HepG2 (cell line): ENCODE data around the gene TRIAP1. TPM values are rescaled to one million over a fixed set of nuclear protein-coding genes. Genes with fewer than 3 reads are reported as not detected.

Source experiments
- FOXA1 ChIP-seq, 2 experiments: fragments of 450-650 bp in 1 of 2; sonication (generic) in 1 of 2; formaldehyde crosslinking in 1 of 2; IDR thresholded peaks; 2 replicates each; pipeline versions ENCODE4 v1.4.0 to v1.6.1; 2016 to 2020; ENCODE audit warnings: missing genetic modification reagents in 1 of 2
- GLI4 ChIP-seq: sonication (generic); formaldehyde crosslinking; IDR thresholded peaks from 2 replicates; pipeline ENCODE4 v1.5.1; 2020; ENCODE audit warnings: missing genetic modification reagents, mild to moderate bottlenecking, moderate library complexity, borderline replicate concordance
- HDAC2 ChIP-seq: sonication (generic); formaldehyde crosslinking; IDR thresholded peaks from 2 replicates; pipeline ENCODE4 v1.4.0; 2020; ENCODE audit warnings: missing genetic modification reagents
- HHEX ChIP-seq: IDR thresholded peaks from 2 replicates; pipeline ENCODE4 v1.6.1; 2016; ENCODE audit warnings: control low read depth
- NFE2 ChIP-seq: sonication (generic); formaldehyde crosslinking; IDR thresholded peaks from 2 replicates; pipeline ENCODE4 v1.4.0; 2020; ENCODE audit warnings: missing genetic modification reagents
- ZNF30 ChIP-seq: sonication (generic); formaldehyde crosslinking; IDR thresholded peaks from 2 replicates; pipeline ENCODE4 v1.5.0; 2020; ENCODE audit warnings: mild to moderate bottlenecking, missing genetic modification reagents
- ZNF431 ChIP-seq: sonication (generic); formaldehyde crosslinking; IDR thresholded peaks from 2 replicates; pipeline ENCODE4 v1.9.0; 2022; ENCODE audit warnings: missing genetic modification reagents, low read depth, mild to moderate bottlenecking, borderline replicate concordance
- ZNF7 ChIP-seq: IDR thresholded peaks from 2 replicates; pipeline ENCODE4 v1.6.1; 2016; ENCODE audit warnings: missing biosample characterization, missing genetic modification reagents
- ZSCAN20 ChIP-seq: sonication (generic); formaldehyde crosslinking; IDR thresholded peaks from 2 replicates; pipeline ENCODE4 v1.4.0; 2020; ENCODE audit warnings: missing genetic modification reagents, mild to moderate bottlenecking, borderline replicate concordance
- ZSCAN9 ChIP-seq: IDR thresholded peaks from 2 replicates; pipeline ENCODE4 v1.6.1; 2016; ENCODE audit warnings: borderline replicate concordance
- polyA plus RNA-seq, 8 experiments: library from polyadenylated mRNA; depleted of rRNA in 3 of 8; stranded (reverse) in 7 of 8; unstranded in 1 of 8; fragments of >200 nt; fragmentation: Illumina TruSeq in 4 of 8; extraction: Trizol in 4 of 8; gene quantifications; 2 replicates each; pipeline versions ENCODE4 v1.2.1 to v1.2.3, GENCODE V29; 2011 to 2016; ENCODE audit warnings: low read depth in 4 of 8, missing spikeins in 1 of 8, mixed read lengths in 1 of 8; ENCODE audit not compliant: insufficient read depth in 1 of 8
- total RNA-seq, 5 experiments: library from RNA; depleted of rRNA; stranded (reverse); fragments of >200 nt; fragmentation: Illumina TruSeq; extraction: Trizol; gene quantifications; 2 replicates each; pipeline ENCODE4 v1.2.3, GENCODE V29; 2016; ENCODE audit warnings: low read depth in 1 of 5
- TF ChIP-seq, protein P1 (sequence below): sonication (generic); formaldehyde crosslinking; IDR thresholded peaks from 2 replicates; pipeline ENCODE4 v1.5.1; 2020; ENCODE audit warnings: mild to moderate bottlenecking, moderate library complexity, missing genetic modification reagents
- TF ChIP-seq, protein P2 (sequence below): sonication (generic); formaldehyde crosslinking; IDR thresholded peaks from 2 replicates; pipeline ENCODE4 v1.4.0; 2020; ENCODE audit warnings: missing genetic modification reagents, mild to moderate bottlenecking, borderline replicate concordance
- TF ChIP-seq, protein P3 (sequence below): sonication (generic); formaldehyde crosslinking; IDR thresholded peaks from 2 replicates; pipeline ENCODE4 v1.4.0; 2020; ENCODE audit warnings: missing genetic modification reagents
- TF ChIP-seq, protein P4 (sequence below): sonication (generic); formaldehyde crosslinking; IDR thresholded peaks from 2 replicates; pipeline ENCODE4 v1.4.0; 2020; ENCODE audit warnings: mild to moderate bottlenecking, missing genetic modification reagents
- TF ChIP-seq, protein P5 (sequence below): sonication (generic); formaldehyde crosslinking; IDR thresholded peaks from 2 replicates; pipeline ENCODE4 v1.4.0; 2020; ENCODE audit warnings: missing genetic modification reagents
- TF ChIP-seq, protein P6 (sequence below): sonication (generic); formaldehyde crosslinking; IDR thresholded peaks from 2 replicates; pipeline ENCODE4 v1.4.0; 2020; ENCODE audit warnings: missing genetic modification reagents

TRIAP1 gene
- total and polyA plus RNA-seq, 2 of the 13 experiments (the other 11 are each of a cell fraction or from before 2014, with no cell fraction given): 55.0 to 117 TPM

DNA sequence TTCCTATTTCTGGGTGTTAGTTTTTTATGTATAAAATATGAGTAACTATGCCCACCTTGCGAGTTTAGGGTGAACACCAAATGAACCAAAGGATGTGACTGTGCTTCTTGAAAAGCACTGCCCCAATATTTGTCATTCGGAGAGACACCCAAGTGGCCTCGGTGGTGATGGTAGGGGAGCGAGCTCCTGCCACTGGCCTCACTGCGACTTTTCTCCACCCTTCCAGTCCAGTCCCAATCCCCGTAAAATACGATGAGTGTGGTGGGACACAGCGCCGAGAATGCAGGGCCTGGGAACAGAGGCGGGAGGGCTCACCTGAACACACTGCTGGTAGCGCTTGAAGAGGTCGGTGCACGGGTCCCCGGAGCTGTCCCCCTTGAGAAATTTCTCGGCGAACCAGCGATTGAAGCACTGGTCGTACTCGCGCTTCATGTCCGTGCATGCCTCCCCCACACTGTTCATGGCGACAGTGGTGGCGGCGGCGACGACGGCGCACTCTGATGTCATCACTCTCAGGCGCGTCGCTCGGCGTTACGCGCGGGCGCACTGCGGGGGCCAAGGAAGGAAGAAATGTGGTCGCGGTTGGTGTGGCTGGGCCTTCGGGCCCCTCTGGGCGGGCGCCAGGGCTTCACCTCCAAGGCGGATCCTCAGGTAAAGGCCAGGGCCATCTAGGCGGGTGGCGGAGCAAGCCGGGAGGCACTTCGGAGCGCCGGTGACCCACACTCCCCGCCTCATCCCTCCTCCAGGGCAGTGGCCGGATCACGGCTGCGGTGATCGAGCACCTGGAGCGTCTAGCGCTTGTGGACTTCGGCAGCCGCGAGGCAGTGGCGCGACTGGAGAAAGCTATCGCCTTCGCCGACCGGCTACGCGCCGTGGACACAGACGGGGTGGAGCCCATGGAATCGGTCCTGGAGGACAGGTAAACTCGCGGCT lies at the start of gene TRIAP1, which contains the start of gene GATC (continued):
- TF ChIP-seq, protein P1, sequence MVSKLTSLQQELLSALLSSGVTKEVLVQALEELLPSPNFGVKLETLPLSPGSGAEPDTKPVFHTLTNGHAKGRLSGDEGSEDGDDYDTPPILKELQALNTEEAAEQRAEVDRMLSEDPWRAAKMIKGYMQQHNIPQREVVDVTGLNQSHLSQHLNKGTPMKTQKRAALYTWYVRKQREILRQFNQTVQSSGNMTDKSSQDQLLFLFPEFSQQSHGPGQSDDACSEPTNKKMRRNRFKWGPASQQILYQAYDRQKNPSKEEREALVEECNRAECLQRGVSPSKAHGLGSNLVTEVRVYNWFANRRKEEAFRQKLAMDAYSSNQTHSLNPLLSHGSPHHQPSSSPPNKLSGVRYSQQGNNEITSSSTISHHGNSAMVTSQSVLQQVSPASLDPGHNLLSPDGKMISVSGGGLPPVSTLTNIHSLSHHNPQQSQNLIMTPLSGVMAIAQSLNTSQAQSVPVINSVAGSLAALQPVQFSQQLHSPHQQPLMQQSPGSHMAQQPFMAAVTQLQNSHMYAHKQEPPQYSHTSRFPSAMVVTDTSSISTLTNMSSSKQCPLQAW (CRISPR knock-in tag): peak; percentile 61
- no peak for TF ChIP-seq FOXA1 (IDR thresholded peaks at IDR 0.05)
- TF ChIP-seq FOXA1 (CRISPR knock-in tag; IDR thresholded peaks at IDR 0.05): peak; percentile 73
- TF ChIP-seq HHEX: no peak
- TF ChIP-seq, protein P2, sequence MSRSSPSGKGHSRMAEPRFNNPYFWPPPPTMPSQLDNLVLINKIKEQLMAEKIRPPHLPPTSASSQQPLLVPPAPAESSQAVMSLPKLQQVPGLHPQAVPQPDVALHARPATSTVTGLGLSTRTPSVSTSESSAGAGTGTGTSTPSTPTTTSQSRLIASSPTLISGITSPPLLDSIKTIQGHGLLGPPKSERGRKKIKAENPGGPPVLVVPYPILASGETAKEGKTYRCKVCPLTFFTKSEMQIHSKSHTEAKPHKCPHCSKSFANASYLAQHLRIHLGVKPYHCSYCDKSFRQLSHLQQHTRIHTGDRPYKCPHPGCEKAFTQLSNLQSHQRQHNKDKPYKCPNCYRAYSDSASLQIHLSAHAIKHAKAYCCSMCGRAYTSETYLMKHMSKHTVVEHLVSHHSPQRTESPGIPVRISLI: peak; percentile 77; the same call in 1 of the 2 replicates
- no peak for TF ChIP-seq NFE2 (CRISPR knock-in tag)
- TF ChIP-seq ZSCAN9 (CRISPR knock-in tag): peak; percentile 57; the same call in 1 of the 2 replicates
- TF ChIP-seq GLI4 (CRISPR knock-in tag): peak; percentile 95
- no peak for TF ChIP-seq ZNF7 (CRISPR knock-in tag)
- TF ChIP-seq HDAC2: peak; percentile 97
- TF ChIP-seq, protein P3, sequence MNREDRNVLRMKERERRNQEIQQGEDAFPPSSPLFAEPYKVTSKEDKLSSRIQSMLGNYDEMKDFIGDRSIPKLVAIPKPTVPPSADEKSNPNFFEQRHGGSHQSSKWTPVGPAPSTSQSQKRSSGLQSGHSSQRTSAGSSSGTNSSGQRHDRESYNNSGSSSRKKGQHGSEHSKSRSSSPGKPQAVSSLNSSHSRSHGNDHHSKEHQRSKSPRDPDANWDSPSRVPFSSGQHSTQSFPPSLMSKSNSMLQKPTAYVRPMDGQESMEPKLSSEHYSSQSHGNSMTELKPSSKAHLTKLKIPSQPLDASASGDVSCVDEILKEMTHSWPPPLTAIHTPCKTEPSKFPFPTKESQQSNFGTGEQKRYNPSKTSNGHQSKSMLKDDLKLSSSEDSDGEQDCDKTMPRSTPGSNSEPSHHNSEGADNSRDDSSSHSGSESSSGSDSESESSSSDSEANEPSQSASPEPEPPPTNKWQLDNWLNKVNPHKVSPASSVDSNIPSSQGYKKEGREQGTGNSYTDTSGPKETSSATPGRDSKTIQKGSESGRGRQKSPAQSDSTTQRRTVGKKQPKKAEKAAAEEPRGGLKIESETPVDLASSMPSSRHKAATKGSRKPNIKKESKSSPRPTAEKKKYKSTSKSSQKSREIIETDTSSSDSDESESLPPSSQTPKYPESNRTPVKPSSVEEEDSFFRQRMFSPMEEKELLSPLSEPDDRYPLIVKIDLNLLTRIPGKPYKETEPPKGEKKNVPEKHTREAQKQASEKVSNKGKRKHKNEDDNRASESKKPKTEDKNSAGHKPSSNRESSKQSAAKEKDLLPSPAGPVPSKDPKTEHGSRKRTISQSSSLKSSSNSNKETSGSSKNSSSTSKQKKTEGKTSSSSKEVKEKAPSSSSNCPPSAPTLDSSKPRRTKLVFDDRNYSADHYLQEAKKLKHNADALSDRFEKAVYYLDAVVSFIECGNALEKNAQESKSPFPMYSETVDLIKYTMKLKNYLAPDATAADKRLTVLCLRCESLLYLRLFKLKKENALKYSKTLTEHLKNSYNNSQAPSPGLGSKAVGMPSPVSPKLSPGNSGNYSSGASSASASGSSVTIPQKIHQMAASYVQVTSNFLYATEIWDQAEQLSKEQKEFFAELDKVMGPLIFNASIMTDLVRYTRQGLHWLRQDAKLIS (CRISPR knock-in tag): peak; percentile 87; the same call in 1 of the 2 replicates
- TF ChIP-seq ZSCAN20 (CRISPR knock-in tag): no peak
- TF ChIP-seq, protein P4, sequence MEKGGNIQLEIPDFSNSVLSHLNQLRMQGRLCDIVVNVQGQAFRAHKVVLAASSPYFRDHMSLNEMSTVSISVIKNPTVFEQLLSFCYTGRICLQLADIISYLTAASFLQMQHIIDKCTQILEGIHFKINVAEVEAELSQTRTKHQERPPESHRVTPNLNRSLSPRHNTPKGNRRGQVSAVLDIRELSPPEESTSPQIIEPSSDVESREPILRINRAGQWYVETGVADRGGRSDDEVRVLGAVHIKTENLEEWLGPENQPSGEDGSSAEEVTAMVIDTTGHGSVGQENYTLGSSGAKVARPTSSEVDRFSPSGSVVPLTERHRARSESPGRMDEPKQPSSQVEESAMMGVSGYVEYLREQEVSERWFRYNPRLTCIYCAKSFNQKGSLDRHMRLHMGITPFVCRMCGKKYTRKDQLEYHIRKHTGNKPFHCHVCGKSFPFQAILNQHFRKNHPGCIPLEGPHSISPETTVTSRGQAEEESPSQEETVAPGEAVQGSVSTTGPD (CRISPR knock-in tag): no peak
- TF ChIP-seq ZNF30 (CRISPR knock-in tag): no peak
- TF ChIP-seq, protein P5, sequence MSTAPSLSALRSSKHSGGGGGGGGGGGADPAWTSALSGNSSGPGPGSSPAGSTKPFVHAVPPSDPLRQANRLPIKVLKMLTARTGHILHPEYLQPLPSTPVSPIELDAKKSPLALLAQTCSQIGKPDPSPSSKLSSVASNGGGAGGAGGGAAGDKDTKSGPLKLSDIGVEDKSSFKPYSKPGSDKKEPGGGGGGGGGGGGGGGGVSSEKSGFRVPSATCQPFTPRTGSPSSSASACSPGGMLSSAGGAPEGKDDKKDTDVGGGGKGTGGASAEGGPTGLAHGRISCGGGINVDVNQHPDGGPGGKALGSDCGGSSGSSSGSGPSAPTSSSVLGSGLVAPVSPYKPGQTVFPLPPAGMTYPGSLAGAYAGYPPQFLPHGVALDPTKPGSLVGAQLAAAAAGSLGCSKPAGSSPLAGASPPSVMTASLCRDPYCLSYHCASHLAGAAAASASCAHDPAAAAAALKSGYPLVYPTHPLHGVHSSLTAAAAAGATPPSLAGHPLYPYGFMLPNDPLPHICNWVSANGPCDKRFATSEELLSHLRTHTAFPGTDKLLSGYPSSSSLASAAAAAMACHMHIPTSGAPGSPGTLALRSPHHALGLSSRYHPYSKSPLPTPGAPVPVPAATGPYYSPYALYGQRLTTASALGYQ (CRISPR knock-in tag): no peak; the same call in 1 of the 2 replicates
- no peak; the same call in 1 of the 2 replicates for TF ChIP-seq ZNF431 (CRISPR knock-in tag)
- TF ChIP-seq, protein P6, sequence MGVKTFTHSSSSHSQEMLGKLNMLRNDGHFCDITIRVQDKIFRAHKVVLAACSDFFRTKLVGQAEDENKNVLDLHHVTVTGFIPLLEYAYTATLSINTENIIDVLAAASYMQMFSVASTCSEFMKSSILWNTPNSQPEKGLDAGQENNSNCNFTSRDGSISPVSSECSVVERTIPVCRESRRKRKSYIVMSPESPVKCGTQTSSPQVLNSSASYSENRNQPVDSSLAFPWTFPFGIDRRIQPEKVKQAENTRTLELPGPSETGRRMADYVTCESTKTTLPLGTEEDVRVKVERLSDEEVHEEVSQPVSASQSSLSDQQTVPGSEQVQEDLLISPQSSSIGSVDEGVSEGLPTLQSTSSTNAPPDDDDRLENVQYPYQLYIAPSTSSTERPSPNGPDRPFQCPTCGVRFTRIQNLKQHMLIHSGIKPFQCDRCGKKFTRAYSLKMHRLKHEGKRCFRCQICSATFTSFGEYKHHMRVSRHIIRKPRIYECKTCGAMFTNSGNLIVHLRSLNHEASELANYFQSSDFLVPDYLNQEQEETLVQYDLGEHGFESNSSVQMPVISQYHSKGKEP: peak; percentile 44; the same call in 1 of the 2 replicates
